Right cardiac atrium (tissue), 5 donors: ENCODE measurements around the gene OR5D16. TPM values are rescaled to one million over a fixed set of nuclear protein-coding genes. Genes with fewer than 3 reads are reported as not detected.
A peak's percentile ranks its signal among the peaks of the same experiment; 100 is the strongest.
"Not testable (repeated sequence)": the region's sequence is repeated elsewhere in the genome, so short reads cannot be mapped to it uniquely, and the experiment has no call there.

Source experiments
- ATAC-seq, 2 donors: fragments of 200-7000 bp; cut with Tn5 transposase; one replicate each; pipeline versions ENCODE4 v1.8.0 to v1.9.1; 2020; ENCODE audit warnings: moderate library complexity in 2 of 2, mild to moderate bottlenecking in 1 of 2
- DNase-seq, 3 donors: peaks; one replicate each; pipeline ENCODE4 v3.0.0-alpha.2; 2020
- H3K27ac ChIP-seq: one replicate; pipeline ENCODE4 v1.5.1; 2013; ENCODE audit warnings: mild to moderate bottlenecking, low read length, control low read depth, moderate library complexity
- H3K27me3 ChIP-seq: one replicate; pipeline ENCODE4 v1.6.1; 2013; ENCODE audit not compliant: control insufficient read depth, insufficient read depth
- H3K4me1 ChIP-seq: one replicate; pipeline ENCODE4 v1.6.1; 2013; ENCODE audit warnings: low read length; ENCODE audit not compliant: control insufficient read depth, insufficient read depth
- H3K4me3 ChIP-seq: one replicate; pipeline ENCODE4 v1.5.1; 2013; ENCODE audit warnings: low read length, control low read depth
- H3K9me3 ChIP-seq: one replicate; pipeline ENCODE4 v1.6.1; 2013; ENCODE audit warnings: low read length; ENCODE audit not compliant: control insufficient read depth
- WGBS: extraction: QIAGEN DNeasy Blood & Tissue Kit; methylation state at CpG from one replicate; pipeline ENCODE4 v1.1.7; 2013; 5-methylcytosine and 5-hydroxymethylcytosine counted together
- intact Hi-C, 4 donors: fragments of 100-400 bp; cut with DNase I; formaldehyde crosslinking; loops; one replicate each; pipeline versions ENCODE4 v1.11.0 to v1.14.0; 2022 to 2023
- polyA plus RNA-seq: library from polyadenylated mRNA; stranded (reverse); fragments of 200-250 nt; gene quantifications from one replicate; pipeline ENCODE4 v1.2.3, GENCODE V29; 2013
- total RNA-seq, 4 donors: library from RNA; stranded (reverse); fragmentation: NEBNext Ultra II Directional; extraction: Animal tissue kit (Norgen Biotek cat#: 25700); gene quantifications; one replicate each; pipeline ENCODE4 v1.2.1, GENCODE V29; 2021
- donor health status: healthy with polysubstance abuse.
- donor health status: DM: no; HTN: yes; CAD: no.
- donor health status: DM: no; HTN: no; CAD: no.
- donor health status: DM: no; HTN: yes; CAD: no; lungs with severe emphysema.
- donor health status: DM: yes; HTN: yes; CAD: no.

OR5D16 gene
- total and polyA plus RNA-seq, 5 donors: not detected

GRCh38 chr11:55867354-55867753, 28.8 kb downstream of the OR5D16 start:
- H3K9me3 ChIP-seq, H3K27ac ChIP-seq, H3K27me3 ChIP-seq, ATAC-seq, DNase-seq, intact Hi-C loops, H3K4me1 ChIP-seq, H3K4me3 ChIP-seq: not testable (repeated sequence)
- WGBS: 81% methylated on average over 4 of the region's 4 CpGs

- ATAC-seq, H3K9me3 ChIP-seq, H3K4me1 ChIP-seq, H3K27me3 ChIP-seq, intact Hi-C loops, H3K4me3 ChIP-seq, H3K27ac ChIP-seq: not testable (repeated sequence)
- 10% methylated on average over 33 of the region's 33 CpGs for WGBS
- peak in 1 of 3 donors; percentile 51 for DNase-seq
Observed at GRCh38 chr11:55872731-55873130, 34.2 kb downstream of the OR5D16 start.

DNA sequence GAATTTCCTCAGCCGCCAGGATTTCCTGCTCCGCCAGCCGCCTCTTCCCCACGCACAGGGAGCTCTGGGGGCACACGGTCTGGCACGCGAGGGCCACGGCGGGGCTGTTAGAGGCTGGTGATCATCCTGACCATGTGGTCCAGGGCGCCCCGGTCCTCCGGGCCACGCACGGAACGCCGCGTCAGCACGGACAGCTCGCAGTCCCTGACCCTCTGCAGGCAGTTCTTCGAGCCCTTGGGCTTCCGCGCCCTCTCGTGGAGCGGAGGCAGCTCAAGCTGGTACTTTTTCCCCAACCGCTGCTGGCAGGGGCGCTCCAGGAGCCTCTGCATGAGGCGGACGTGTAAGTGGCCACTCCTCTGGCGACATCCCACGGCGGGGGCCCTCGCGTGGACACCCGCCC, 34.6 kb downstream of the OR5D16 start:
- H3K4me1 ChIP-seq, H3K27me3 ChIP-seq, H3K4me3 ChIP-seq, intact Hi-C loops, H3K27ac ChIP-seq, ATAC-seq, DNase-seq, H3K9me3 ChIP-seq: not testable (repeated sequence)
- 14% methylated on average over 34 of the region's 34 CpGs for whole genome bisulfite sequencing

DNA sequence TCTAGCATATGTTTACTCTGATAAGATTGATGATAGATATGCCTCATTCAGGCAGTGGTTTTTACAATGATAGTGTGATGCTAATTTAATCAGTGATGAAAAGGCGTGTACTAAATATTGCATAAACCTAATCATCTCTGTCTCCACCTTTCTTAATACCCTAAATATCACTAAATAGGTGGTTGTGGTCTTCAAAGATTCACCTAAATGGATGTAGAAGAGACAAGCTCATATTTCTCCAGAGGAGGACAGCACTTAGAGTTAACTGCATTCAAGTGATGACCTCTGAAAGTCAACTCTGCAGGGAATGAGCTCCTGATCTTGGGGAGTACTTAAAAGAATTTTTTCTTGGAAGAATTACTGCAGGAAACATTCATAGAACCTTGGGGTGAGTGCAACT, 44.4 kb downstream of the OR5D16 start, which contains the start of gene TRIM51:
Gene TRIM51 (plus strand): TSS at position 301 of the 400 bp plus-strand sequence. CDS start 2,132 bp downstream, outside the sequence.
- H3K4me1 ChIP-seq, ATAC-seq, DNase-seq, H3K27ac ChIP-seq, H3K27me3 ChIP-seq, intact Hi-C loops, H3K9me3 ChIP-seq, H3K4me3 ChIP-seq: not testable (repeated sequence)
- WGBS: 71% methylated on average over 1 of the region's 1 CpG

DNA sequence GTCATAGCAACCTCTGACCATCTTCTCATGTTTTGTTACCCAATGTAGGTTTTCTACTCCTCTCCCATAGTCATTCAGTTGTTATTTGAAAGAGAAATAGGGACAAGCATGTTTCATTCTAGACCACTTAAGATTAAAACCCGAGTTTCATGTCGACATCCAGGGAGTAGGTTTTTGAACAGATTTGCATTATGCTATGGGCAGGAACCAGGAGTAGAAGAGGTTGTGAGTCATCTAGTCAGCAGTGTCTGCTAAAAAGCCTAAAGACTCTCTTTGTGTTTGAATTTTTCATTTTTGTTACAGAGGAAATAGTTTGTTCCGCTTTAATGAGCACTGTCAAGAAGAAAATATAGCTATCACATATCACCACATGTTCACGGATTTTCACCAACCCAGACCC, 46.4 kb downstream of the OR5D16 start:
- intact Hi-C loops, ATAC-seq, H3K4me1 ChIP-seq, H3K27me3 ChIP-seq, DNase-seq, H3K27ac ChIP-seq, H3K9me3 ChIP-seq, H3K4me3 ChIP-seq: not testable (repeated sequence)
- WGBS: 81% methylated on average over 4 of the region's 4 CpGs

GRCh38 chr11:55885481-55885880, 46.9 kb downstream of the OR5D16 start:
- H3K9me3 ChIP-seq, H3K27me3 ChIP-seq, DNase-seq, intact Hi-C loops, H3K4me1 ChIP-seq, H3K27ac ChIP-seq, ATAC-seq, H3K4me3 ChIP-seq: not testable (repeated sequence)
- WGBS: 84% methylated on average over 9 of the region's 9 CpGs

Other genes starting within 250 kb of the OR5D16 start
- not detected for gene OR4C11, start 231.1 kb upstream of the OR5D16 start, total RNA-seq
- gene OR4C11, start 231.1 kb upstream of the OR5D16 start, polyA plus RNA-seq: not detected
- not detected for gene OR4P4, start 203.6 kb upstream of the OR5D16 start, total RNA-seq
- gene OR4P4, start 203.6 kb upstream of the OR5D16 start, polyA plus RNA-seq: not detected
- gene OR4S2, start 190.4 kb upstream of the OR5D16 start, total RNA-seq: not detected
- gene OR4S2, start 190.4 kb upstream of the OR5D16 start, polyA plus RNA-seq: not detected
- gene OR4C6, start 176.6 kb upstream of the OR5D16 start, total RNA-seq: not detected
- gene OR4C6, start 176.6 kb upstream of the OR5D16 start, polyA plus RNA-seq: not detected
- not detected for gene OR5D13, start 65.3 kb upstream of the OR5D16 start, total RNA-seq
- gene OR5D13, start 65.3 kb upstream of the OR5D16 start, polyA plus RNA-seq: not detected
- gene OR5D14, start 43.2 kb upstream of the OR5D16 start, total RNA-seq: not detected
- not detected for gene OR5D14, start 43.2 kb upstream of the OR5D16 start, polyA plus RNA-seq
- not detected for gene OR5L1, start 27.4 kb upstream of the OR5D16 start, total RNA-seq
- not detected for gene OR5L1, start 27.4 kb upstream of the OR5D16 start, polyA plus RNA-seq
- not detected for gene OR5D18, start 19.1 kb upstream of the OR5D16 start, total RNA-seq
- gene OR5D18, start 19.1 kb upstream of the OR5D16 start, polyA plus RNA-seq: not detected
- gene OR5L2, start 11.5 kb upstream of the OR5D16 start, total RNA-seq: not detected
- gene OR5L2, start 11.5 kb upstream of the OR5D16 start, polyA plus RNA-seq: not detected
- gene TRIM51, start 44.5 kb downstream of the OR5D16 start, total RNA-seq: not detected
- gene TRIM51, start 44.5 kb downstream of the OR5D16 start, polyA plus RNA-seq: not detected
- not detected for gene OR5W2, start 75.8 kb downstream of the OR5D16 start, total RNA-seq
- gene OR5W2, start 75.8 kb downstream of the OR5D16 start, polyA plus RNA-seq: not detected
- gene OR5I1, start 97.6 kb downstream of the OR5D16 start, total RNA-seq: not detected
- gene OR5I1, start 97.6 kb downstream of the OR5D16 start, polyA plus RNA-seq: not detected
- gene OR10AG1, start 131.2 kb downstream of the OR5D16 start, total RNA-seq: not detected
- gene OR10AG1, start 131.2 kb downstream of the OR5D16 start, polyA plus RNA-seq: not detected
- not detected for gene OR5F1, start 155.9 kb downstream of the OR5D16 start, total RNA-seq
- not detected for gene OR5F1, start 155.9 kb downstream of the OR5D16 start, polyA plus RNA-seq
- not detected for gene OR5AS1, start 188.9 kb downstream of the OR5D16 start, total RNA-seq
- gene OR5AS1, start 188.9 kb downstream of the OR5D16 start, polyA plus RNA-seq: not detected